Measurements from ENCODE around the gene TAF4.
"Not testable (repeated sequence)": the region's sequence is repeated elsewhere in the genome, so short reads cannot be mapped to it uniquely, and the experiment has no call there.

Gene TAF4

GRCh38 chr20:61956396-61957342 is 109.0 kb downstream of the TAF4 start:
- DNase-seq: no peak

GRCh38 chr20:61955668-61956395 is 109.8 kb downstream of the TAF4 start:
- DNase-seq: no peak

GRCh38 chr20:61954276-61955021 is 111.2 kb downstream of the TAF4 start:
- no peak for DNase-seq

GRCh38 chr20:61953037-61954021 is 112.4 kb downstream of the TAF4 start:
- no peak for DNase-seq

- DNase-seq: no peak
Observed at GRCh38 chr20:61951695-61952533, 113.8 kb downstream of the TAF4 start.

GRCh38 chr20:61950641-61951071 is 115.0 kb downstream of the TAF4 start:
- DNase-seq: no peak

GRCh38 chr20:61949714-61950640 is 115.7 kb downstream of the TAF4 start:
- DNase-seq: no peak

GRCh38 chr20:61949363-61949713 is 116.3 kb downstream of the TAF4 start:
- DNase-seq: no peak

- DNase-seq: no peak
Observed at GRCh38 chr20:61948586-61949362, 116.9 kb downstream of the TAF4 start.

- DNase-seq: not testable (repeated sequence)
Observed at GRCh38 chr20:61948056-61948455, 117.6 kb downstream of the TAF4 start.

GRCh38 chr20:61945495-61945894 is 120.2 kb downstream of the TAF4 start:
- DNase-seq: not testable (repeated sequence)

GRCh38 chr20:61944967-61945366 is 120.7 kb downstream of the TAF4 start:
- not testable (repeated sequence) for DNase-seq

GRCh38 chr20:61942526-61942925 is 123.2 kb downstream of the TAF4 start:
- no peak for DNase-seq

- no peak for DNase-seq
Observed at GRCh38 chr20:61941721-61942405, 123.8 kb downstream of the TAF4 start.

GRCh38 chr20:61940976-61941720 is 124.5 kb downstream of the TAF4 start:
- no peak for DNase-seq

GRCh38 chr20:61940491-61940890 is 125.2 kb downstream of the TAF4 start:
- no peak for DNase-seq

GRCh38 chr20:61939691-61940360 is 125.9 kb downstream of the TAF4 start:
- DNase-seq: no peak

All from activated CD4-positive, CD25-positive, alpha-beta regulatory T cell (primary cell).